ENCODE results near the gene IL27RA. TPM values are rescaled to one million over a fixed set of nuclear protein-coding genes. Genes with fewer than 3 reads are reported as not detected.

Gene IL27RA
- total RNA-seq, 1 experiment from 2014 or later, result 6.0 TPM

DNA sequence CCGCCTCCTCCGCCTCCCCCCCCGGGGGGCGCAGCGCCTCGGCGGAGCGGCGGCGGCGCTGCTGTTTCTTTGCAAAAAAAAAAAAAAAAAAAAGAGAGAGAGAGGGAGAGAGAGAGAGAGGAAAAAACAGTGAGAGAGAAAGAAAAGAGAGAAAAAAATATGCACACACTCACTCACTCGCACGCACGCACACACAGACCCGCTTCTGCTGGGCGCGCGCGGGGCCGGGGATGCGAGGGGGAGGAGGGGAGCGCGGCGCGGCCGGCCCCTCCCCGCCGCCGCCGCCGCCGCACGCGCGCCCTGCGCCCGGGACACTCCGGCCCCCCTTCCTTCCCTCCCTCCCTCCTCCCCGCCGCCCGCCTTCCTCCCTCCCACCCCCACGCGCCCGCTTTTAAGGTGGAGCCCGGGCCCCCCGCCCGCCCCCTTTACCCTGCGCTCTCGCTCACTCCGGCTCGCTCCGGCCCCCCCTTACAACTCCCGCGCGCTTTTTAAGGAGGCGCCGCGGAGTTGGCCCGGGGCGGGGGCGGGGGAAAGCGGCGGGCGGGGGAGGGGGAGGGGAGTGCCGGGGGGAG lies 59.0 kb downstream of the IL27RA start, which contains the start of gene SAMD1:
Gene SAMD1 (minus strand): TSS at position 243 of the 572 bp plus-strand sequence.
- Histone ChIP-seq H3K36me3 (ENCODE audit: insufficient read depth, low read length, poor library complexity, severe bottlenecking) (peaks cover 12% of the 10 kb centered on the region), H3K4me3 (ENCODE audit: low read depth, low read length, poor library complexity, severe bottlenecking) (peak within 1 kb of the TSS; percentile 84), H3K27ac (ENCODE audit: low read depth, low read length, poor library complexity, severe bottlenecking) (peak within 1 kb of the TSS; percentile 90), H3K27me3 (replicated peaks; ENCODE audit: insufficient read depth, low read depth, low read length, poor library complexity) (no peaks in the 10 kb centered on the region), H3K4me1 (ENCODE audit: insufficient read depth, low read length, poor library complexity, severe bottlenecking) (no peaks in the 10 kb centered on the region), H3K9me3 (ENCODE audit: low read depth, low read length, poor library complexity, severe bottlenecking) (peaks cover 8% of the 10 kb centered on the region)
- CTCF ChIA-PET, result interaction anchor here (0.6 kb wide), 1 partner anchor 294 kb away, joined by 5 read pairs; no protein-coding TSS in a partner anchor
- peak; percentile 95 for DNase-seq (ENCODE audit: low spot score)
- BruUV-seq (replicated peaks), result no TSS peak
- POLR2A ChIA-PET (ENCODE audit: low non-redundant PET), result interaction anchor here (0.6 kb wide), 1 partner anchor 1298 kb away, joined by 3 read pairs; no protein-coding TSS in a partner anchor
- TF ChIP-seq EZH2 (IDR thresholded peaks at IDR 0.05; ENCODE audit: borderline replicate concordance, low read depth, low read length, poor library complexity, severe bottlenecking), result no peak
- TF ChIP-seq, protein P1, sequence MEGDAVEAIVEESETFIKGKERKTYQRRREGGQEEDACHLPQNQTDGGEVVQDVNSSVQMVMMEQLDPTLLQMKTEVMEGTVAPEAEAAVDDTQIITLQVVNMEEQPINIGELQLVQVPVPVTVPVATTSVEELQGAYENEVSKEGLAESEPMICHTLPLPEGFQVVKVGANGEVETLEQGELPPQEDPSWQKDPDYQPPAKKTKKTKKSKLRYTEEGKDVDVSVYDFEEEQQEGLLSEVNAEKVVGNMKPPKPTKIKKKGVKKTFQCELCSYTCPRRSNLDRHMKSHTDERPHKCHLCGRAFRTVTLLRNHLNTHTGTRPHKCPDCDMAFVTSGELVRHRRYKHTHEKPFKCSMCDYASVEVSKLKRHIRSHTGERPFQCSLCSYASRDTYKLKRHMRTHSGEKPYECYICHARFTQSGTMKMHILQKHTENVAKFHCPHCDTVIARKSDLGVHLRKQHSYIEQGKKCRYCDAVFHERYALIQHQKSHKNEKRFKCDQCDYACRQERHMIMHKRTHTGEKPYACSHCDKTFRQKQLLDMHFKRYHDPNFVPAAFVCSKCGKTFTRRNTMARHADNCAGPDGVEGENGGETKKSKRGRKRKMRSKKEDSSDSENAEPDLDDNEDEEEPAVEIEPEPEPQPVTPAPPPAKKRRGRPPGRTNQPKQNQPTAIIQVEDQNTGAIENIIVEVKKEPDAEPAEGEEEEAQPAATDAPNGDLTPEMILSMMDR (conservative IDR thresholded peaks at IDR 0.05; ENCODE audit: low read depth, low read length), result no peak
- intact Hi-C loops (cut with micrococcal nuclease; ENCODE audit: unreplicated experiment), result no loop called here

DNA sequence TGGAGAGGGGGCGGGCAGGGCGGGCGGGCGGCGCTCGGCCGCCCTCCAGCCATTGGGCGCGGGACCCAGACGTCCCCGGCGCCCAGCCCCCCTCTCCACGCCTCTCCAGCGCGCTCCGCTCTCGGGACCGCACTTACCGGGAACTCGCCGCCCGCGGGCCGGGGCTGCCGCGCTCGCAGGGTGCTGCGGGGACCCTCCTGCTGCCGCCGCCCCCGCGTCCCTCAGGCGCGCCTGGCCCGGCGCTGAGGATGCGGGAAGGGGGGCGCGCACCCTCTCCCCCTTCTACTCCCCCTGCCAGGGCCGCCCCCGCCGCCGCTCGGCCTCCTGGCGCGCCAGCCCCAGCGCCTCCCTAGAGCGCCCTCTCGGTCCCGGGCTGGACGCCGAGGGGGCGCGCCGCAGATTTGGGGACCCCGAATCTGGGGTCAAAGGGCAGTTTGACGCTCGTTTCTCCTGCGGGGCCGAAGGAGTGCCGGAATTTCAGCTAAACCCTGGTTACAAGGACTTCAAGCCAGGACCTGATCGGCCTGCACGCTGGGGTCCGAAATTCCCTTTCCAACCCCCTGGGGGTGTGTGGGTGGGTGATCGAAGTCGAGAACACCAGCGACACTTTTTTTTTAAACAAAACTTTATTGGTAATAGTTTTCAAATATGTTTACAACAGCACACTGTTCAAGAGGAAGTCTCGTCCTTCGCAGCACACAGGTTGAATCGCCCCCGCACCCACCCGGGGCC lies 59.7 kb downstream of the IL27RA start:
- Histone ChIP-seq H3K27ac (ENCODE audit: low read depth, low read length, poor library complexity, severe bottlenecking) (peak overlapping the region; percentile 90), H3K9me3 (ENCODE audit: low read depth, low read length, poor library complexity, severe bottlenecking) (peaks cover 8% of the 10 kb centered on the region), H3K27me3 (replicated peaks; ENCODE audit: insufficient read depth, low read depth, low read length, poor library complexity) (no peaks in the 10 kb centered on the region), H3K4me1 (ENCODE audit: insufficient read depth, low read length, poor library complexity, severe bottlenecking) (no peaks in the 10 kb centered on the region), H3K36me3 (ENCODE audit: insufficient read depth, low read length, poor library complexity, severe bottlenecking) (peaks cover 12% of the 10 kb centered on the region), H3K4me3 (ENCODE audit: low read depth, low read length, poor library complexity, severe bottlenecking) (peak overlapping the region; percentile 84)
- CTCF ChIA-PET, result no interaction called here
- POLR2A ChIA-PET (ENCODE audit: low non-redundant PET), result no interaction called here
- no peak for TF ChIP-seq EZH2 (IDR thresholded peaks at IDR 0.05; ENCODE audit: borderline replicate concordance, low read depth, low read length, poor library complexity, severe bottlenecking)
- TF ChIP-seq, protein P1 (conservative IDR thresholded peaks at IDR 0.05; ENCODE audit: low read depth, low read length), result peak; percentile 44; the same call in 1 of the 2 replicates
- no TSS peak for BruUV-seq (replicated peaks)
- intact Hi-C loops (cut with micrococcal nuclease; ENCODE audit: unreplicated experiment), result no loop called here
- DNase-seq (ENCODE audit: low spot score), result peak; percentile 80

DNA sequence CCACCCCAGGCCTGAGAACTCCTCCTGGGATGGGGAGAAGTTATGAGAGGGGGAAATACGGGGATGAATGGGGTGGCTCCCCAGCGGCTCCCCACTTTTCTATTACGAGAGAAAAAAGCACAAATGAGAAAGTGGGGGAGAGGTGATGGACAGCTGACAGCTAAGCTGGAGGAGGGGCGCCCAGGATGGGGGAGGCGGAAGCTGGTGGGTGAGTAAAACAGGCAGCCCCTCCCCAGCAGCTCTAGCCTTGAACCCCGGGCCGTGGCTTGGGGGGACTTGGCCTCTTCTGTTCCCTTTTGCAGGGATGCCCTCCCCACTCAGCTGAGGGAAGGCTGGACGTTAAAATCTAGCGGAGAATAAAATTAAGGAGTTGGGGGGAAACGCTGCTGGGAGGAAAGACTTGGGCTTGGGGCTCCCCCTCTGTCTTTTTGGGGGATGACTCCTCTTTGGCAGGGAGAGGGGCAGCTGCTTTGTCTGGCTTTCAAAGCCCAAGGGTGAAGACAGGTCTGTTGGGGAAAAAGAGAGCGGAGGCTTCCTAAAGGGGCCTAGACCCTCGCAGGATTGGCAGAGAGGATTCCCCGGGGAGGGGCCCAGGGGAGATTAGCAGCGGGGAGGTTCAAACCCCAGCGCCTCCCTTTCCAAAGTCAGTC lies 60.4 kb downstream of the IL27RA start:
- POLR2A ChIA-PET (ENCODE audit: low non-redundant PET), result no interaction called here
- Histone ChIP-seq H3K4me1 (ENCODE audit: insufficient read depth, low read length, poor library complexity, severe bottlenecking) (no peaks in the 10 kb centered on the region), H3K9me3 (ENCODE audit: low read depth, low read length, poor library complexity, severe bottlenecking) (peaks cover 8% of the 10 kb centered on the region), H3K4me3 (ENCODE audit: low read depth, low read length, poor library complexity, severe bottlenecking) (peak overlapping the region; percentile 84), H3K27ac (ENCODE audit: low read depth, low read length, poor library complexity, severe bottlenecking) (peak overlapping the region; percentile 90), H3K27me3 (replicated peaks; ENCODE audit: insufficient read depth, low read depth, low read length, poor library complexity) (no peaks in the 10 kb centered on the region), H3K36me3 (ENCODE audit: insufficient read depth, low read length, poor library complexity, severe bottlenecking) (peaks cover 12% of the 10 kb centered on the region)
- BruUV-seq (replicated peaks), result TSS peak; percentile 66
- intact Hi-C loops (cut with micrococcal nuclease; ENCODE audit: unreplicated experiment), result no loop called here
- TF ChIP-seq EZH2 (IDR thresholded peaks at IDR 0.05; ENCODE audit: borderline replicate concordance, low read depth, low read length, poor library complexity, severe bottlenecking), result no peak
- TF ChIP-seq, protein P1 (conservative IDR thresholded peaks at IDR 0.05; ENCODE audit: low read depth, low read length), result no peak
- CTCF ChIA-PET, result interaction anchor here (0.7 kb wide), 1 partner anchor 1339 kb away, joined by 3 read pairs; no protein-coding TSS in a partner anchor
- peak; percentile 50 for DNase-seq (ENCODE audit: low spot score)

Data from A673 (cell line).